Activated naive CD4-positive, alpha-beta T cell treated with anti-CD3 and anti-CD28 coated beads, Interleukin-2, amount 10 ng/mL, durations not matched to agents 7 days and 5 days (primary cell): ENCODE results near the gene HEATR9.

Experiments
- CTCF ChIA-PET: fragments of 350-600 bp; sonication (Branson Sonifier 250); formaldehyde crosslinking; loops from one replicate; lab custom pipeline; 2021; ENCODE audit warnings: antibody characterized with exemption; lab: Charles Lee
- DNase-seq: peaks from one replicate; pipeline ENCODE4 v3.0.0-alpha.2; 2020
- H3K27ac Mint-ChIP-seq: one replicate; pipeline ENCODE4 v1.8.0; 2021; ENCODE audit warnings: mild to moderate bottlenecking, moderate library complexity, mixed read lengths
- H3K27me3 Mint-ChIP-seq: one replicate; pipeline ENCODE4 v1.8.0; 2021; ENCODE audit warnings: mild to moderate bottlenecking, mixed read lengths
- H3K36me3 Mint-ChIP-seq: one replicate; pipeline ENCODE4 v1.8.0; 2021; ENCODE audit warnings: mixed read lengths
- H3K4me1 Mint-ChIP-seq: one replicate; pipeline ENCODE4 v1.8.0; 2021; ENCODE audit warnings: mixed read lengths
- H3K4me3 Mint-ChIP-seq: one replicate; pipeline ENCODE4 v1.8.0; 2021; ENCODE audit warnings: mild to moderate bottlenecking, moderate library complexity, mixed read lengths
- H3K9me3 Mint-ChIP-seq: one replicate; pipeline ENCODE4 v1.8.0; 2021; ENCODE audit warnings: mixed read lengths

Gene HEATR9

GRCh38 chr17:35889818-35890773 is 21.4 kb upstream of the HEATR9 start:
- peak overlapping the region; percentile 82 for H3K27ac Mint-ChIP-seq
- no peaks in the 10 kb centered on the region for H3K36me3 Mint-ChIP-seq
- CTCF ChIA-PET, result interaction anchor here (1.6 kb wide), 1 partner anchor 9 kb away, joined by 4 read pairs; no protein-coding TSS in a partner anchor
- H3K4me3 Mint-ChIP-seq, result no peak overlapping the region
- H3K27me3 Mint-ChIP-seq, result no peaks in the 10 kb centered on the region
- no peak for DNase-seq
- H3K4me1 Mint-ChIP-seq, result peaks cover 44% of the 10 kb centered on the region
- H3K9me3 Mint-ChIP-seq, result no peaks in the 10 kb centered on the region

- H3K4me1 Mint-ChIP-seq, result peaks cover 43% of the 10 kb centered on the region
- no peaks in the 10 kb centered on the region for H3K9me3 Mint-ChIP-seq
- no peaks in the 10 kb centered on the region for H3K36me3 Mint-ChIP-seq
- no peak overlapping the region for H3K27ac Mint-ChIP-seq
- H3K4me3 Mint-ChIP-seq, result no peak overlapping the region
- CTCF ChIA-PET, result interaction anchor here (1.6 kb wide), 1 partner anchor 10 kb away, joined by 4 read pairs; no protein-coding TSS in a partner anchor
- no peak for DNase-seq
- H3K27me3 Mint-ChIP-seq, result no peaks in the 10 kb centered on the region
These were observed 20.6 kb upstream of the HEATR9 start for GRCh38 chr17:35889241-35889640.

- H3K9me3 Mint-ChIP-seq, result no peaks in the 10 kb centered on the region
- DNase-seq, result peak; percentile 40
- H3K4me1 Mint-ChIP-seq, result peaks cover 45% of the 10 kb centered on the region
- CTCF ChIA-PET, result interaction anchor here (1.2 to 2.3 kb wide), 5 partner anchors 9 to 51 kb away, joined by 3 to 7 read pairs (median 3); partner anchors contain the start of gene RDM1
- peak within 1 kb of the TSS; percentile 80 for H3K27ac Mint-ChIP-seq
- no peaks in the 10 kb centered on the region for H3K36me3 Mint-ChIP-seq
- H3K4me3 Mint-ChIP-seq, result peak within 1 kb of the TSS; percentile 52
- H3K27me3 Mint-ChIP-seq, result no peaks in the 10 kb centered on the region
These were observed 11.3 kb upstream of the HEATR9 start, which contains the start of gene CCL5 for GRCh38 chr17:35879773-35880654. Gene CCL5 (minus strand): TSS chr17:35880360.

GRCh38 chr17:35878361-35878760 is 9.7 kb upstream of the HEATR9 start:
- Mint-ChIP-seq H3K9me3 (no peaks in the 10 kb centered on the region), H3K36me3 (no peaks in the 10 kb centered on the region), H3K4me1 (peaks cover 45% of the 10 kb centered on the region), H3K27me3 (no peaks in the 10 kb centered on the region), H3K4me3 (peak overlapping the region; percentile 22), H3K27ac (peak overlapping the region; percentile 31)
- CTCF ChIA-PET, result interaction anchor here (1.4 kb wide), 1 partner anchor 29 kb away, joined by 3 read pairs; no protein-coding TSS in a partner anchor
- DNase-seq, result no peak

GRCh38 chr17:35877345-35878029 is 8.8 kb upstream of the HEATR9 start:
- CTCF ChIA-PET, result interaction anchor here (1.4 kb wide), 1 partner anchor 28 kb away, joined by 3 read pairs; no protein-coding TSS in a partner anchor
- no peak overlapping the region for H3K4me3 Mint-ChIP-seq
- DNase-seq, result no peak
- no peak overlapping the region for H3K27ac Mint-ChIP-seq
- no peaks in the 10 kb centered on the region for H3K9me3 Mint-ChIP-seq
- H3K36me3 Mint-ChIP-seq, result no peaks in the 10 kb centered on the region
- no peaks in the 10 kb centered on the region for H3K27me3 Mint-ChIP-seq
- peaks cover 46% of the 10 kb centered on the region for H3K4me1 Mint-ChIP-seq

- Mint-ChIP-seq H3K4me3 (no peak overlapping the region), H3K27me3 (no peaks in the 10 kb centered on the region), H3K9me3 (no peaks in the 10 kb centered on the region), H3K4me1 (peaks cover 52% of the 10 kb centered on the region), H3K27ac (peak overlapping the region; percentile 72), H3K36me3 (no peaks in the 10 kb centered on the region)
- CTCF ChIA-PET, result interaction anchor here (0.6 to 0.8 kb wide), 4 partner anchors 27 to 564 kb away, joined by 3 to 5 read pairs (median 3); no protein-coding TSS in a partner anchor
- DNase-seq, result no peak
These were observed 7.8 kb upstream of the HEATR9 start for GRCh38 chr17:35876534-35876933.

- Mint-ChIP-seq H3K27ac (peak overlapping the region; percentile 15), H3K27me3 (no peaks in the 10 kb centered on the region), H3K36me3 (no peaks in the 10 kb centered on the region), H3K9me3 (no peaks in the 10 kb centered on the region), H3K4me3 (peak overlapping the region; percentile 2), H3K4me1 (peaks cover 56% of the 10 kb centered on the region)
- CTCF ChIA-PET, result interaction anchor here (0.6 to 0.8 kb wide), 3 partner anchors 26 to 207 kb away, joined by 3 read pairs; no protein-coding TSS in a partner anchor
- DNase-seq, result no peak
These were observed 7.1 kb upstream of the HEATR9 start for GRCh38 chr17:35875800-35876139.

GRCh38 chr17:35875072-35875799 is 6.5 kb upstream of the HEATR9 start:
- no peak for DNase-seq
- peaks cover 52% of the 10 kb centered on the region for H3K4me1 Mint-ChIP-seq
- no peak overlapping the region for H3K4me3 Mint-ChIP-seq
- CTCF ChIA-PET, result no interaction called here
- H3K9me3 Mint-ChIP-seq, result no peaks in the 10 kb centered on the region
- peak overlapping the region; percentile 15 for H3K27ac Mint-ChIP-seq
- no peaks in the 10 kb centered on the region for H3K27me3 Mint-ChIP-seq
- H3K36me3 Mint-ChIP-seq, result no peaks in the 10 kb centered on the region

- Mint-ChIP-seq H3K4me1 (peaks cover 34% of the 10 kb centered on the region), H3K9me3 (no peaks in the 10 kb centered on the region), H3K4me3 (no peak overlapping the region), H3K27me3 (no peaks in the 10 kb centered on the region), H3K36me3 (no peaks in the 10 kb centered on the region), H3K27ac (no peak overlapping the region)
- CTCF ChIA-PET, result interaction anchor here (1.1 to 1.8 kb wide), 2 partner anchors 24 to 26 kb away, joined by 3 to 5 read pairs; no protein-coding TSS in a partner anchor
- no peak for DNase-seq
These were observed 3.7 kb upstream of the HEATR9 start for GRCh38 chr17:35872196-35872980.

- CTCF ChIA-PET, result interaction anchor here (0.6 to 1.8 kb wide), 7 partner anchors 9 to 876 kb away, joined by 3 to 7 read pairs (median 3); partner anchors contain the start of gene CCL5
- Mint-ChIP-seq H3K4me3 (no peak overlapping the region), H3K27me3 (no peaks in the 10 kb centered on the region), H3K36me3 (no peaks in the 10 kb centered on the region), H3K9me3 (no peaks in the 10 kb centered on the region), H3K27ac (peak overlapping the region; percentile 37), H3K4me1 (peaks cover 31% of the 10 kb centered on the region)
- peak; percentile 63 for DNase-seq
These were observed 2.5 kb upstream of the HEATR9 start for GRCh38 chr17:35870906-35871819.

- no peaks in the 10 kb centered on the region for H3K27me3 Mint-ChIP-seq
- peaks cover 26% of the 10 kb centered on the region for H3K4me1 Mint-ChIP-seq
- no peaks in the 10 kb centered on the region for H3K9me3 Mint-ChIP-seq
- H3K36me3 Mint-ChIP-seq, result peaks cover 3% of the 10 kb centered on the region
- H3K27ac Mint-ChIP-seq, result no peak overlapping the region
- CTCF ChIA-PET, result no interaction called here
- H3K4me3 Mint-ChIP-seq, result no peak overlapping the region
- DNase-seq, result no peak
These were observed 1.1 kb downstream of the HEATR9 start for GRCh38 chr17:35867574-35867973.
